Neural progenitor cell (in vitro differentiated cells): ENCODE results near the gene RAP2C. TPM values are rescaled to one million over a fixed set of nuclear protein-coding genes. Genes with fewer than 3 reads are reported as not detected.

Experiments
- DNase-seq: peaks from one replicate; pipeline ENCODE4 v3.0.0-alpha.2; 2016; ENCODE audit warnings: low spot score
- H2AFZ ChIP-seq: fragments of 200-600 bp; sonication (generic); replicated peaks from 2 replicates; pipeline ENCODE4 v1.6.1; 2016; ENCODE audit warnings: antibody characterized with exemption
- H3F3A ChIP-seq: fragments of 200-600 bp; sonication (generic); 2 replicates; pipeline ENCODE4 v1.6.1; 2016; ENCODE audit warnings: antibody characterized with exemption, low read depth
- H3K27ac ChIP-seq: fragments of 200-600 bp; sonication (generic); 2 replicates; pipeline ENCODE4 v1.5.1; 2016; ENCODE audit warnings: mild to moderate bottlenecking
- H3K27me3 ChIP-seq: fragments of 200-600 bp; sonication (generic); 2 replicates; pipeline ENCODE4 v1.6.1; 2016; ENCODE audit warnings: mild to moderate bottlenecking, moderate library complexity
- H3K36me3 ChIP-seq: fragments of 200-600 bp; sonication (generic); 2 replicates; pipeline ENCODE4 v1.5.1; 2016
- H3K4me1 ChIP-seq: fragments of 200-600 bp; sonication (generic); 2 replicates; pipeline ENCODE4 v1.6.1; 2016; ENCODE audit warnings: mixed run types
- H3K4me2 ChIP-seq: fragments of 200-600 bp; sonication (generic); 2 replicates; pipeline ENCODE4 v1.6.1; 2016
- H3K4me3 ChIP-seq: fragments of 200-600 bp; sonication (generic); 2 replicates; pipeline ENCODE4 v1.5.1; 2016
- H3K79me2 ChIP-seq: fragments of 200-600 bp; sonication (generic); 2 replicates; pipeline ENCODE4 v1.6.1; 2016; ENCODE audit warnings: low read depth
- H3K9ac ChIP-seq: fragments of 200-600 bp; sonication (generic); 2 replicates; pipeline ENCODE4 v1.6.1; 2016
- H3K9me3 ChIP-seq: fragments of 200-600 bp; sonication (generic); 2 replicates; pipeline ENCODE4 v1.5.1; 2016; ENCODE audit warnings: low read depth
- H4K20me1 ChIP-seq: fragments of 200-600 bp; sonication (generic); 2 replicates; pipeline ENCODE4 v1.6.1; 2016; ENCODE audit warnings: low read depth
- H3K27ac Mint-ChIP-seq: 3 replicates; pipeline ENCODE4 v1.8.0; 2021; ENCODE audit warnings: mixed read lengths
- H3K27me3 Mint-ChIP-seq: 2 replicates; pipeline ENCODE4 v1.8.0; 2022; ENCODE audit warnings: low read depth, mild to moderate bottlenecking, inconsistent platforms, moderate library complexity, mixed read lengths; ENCODE audit not compliant: insufficient read depth
- H3K36me3 Mint-ChIP-seq: 3 replicates; pipeline ENCODE4 v1.8.0; 2021; ENCODE audit warnings: mixed read lengths
- H3K4me1 Mint-ChIP-seq: 3 replicates; pipeline ENCODE4 v1.8.0; 2021; ENCODE audit warnings: mixed read lengths
- H3K4me3 Mint-ChIP-seq: 3 replicates; pipeline ENCODE4 v1.8.0; 2021; ENCODE audit warnings: mild to moderate bottlenecking, moderate library complexity, mixed read lengths
- H3K9me3 Mint-ChIP-seq: 3 replicates; pipeline ENCODE4 v1.8.0; 2020; ENCODE audit warnings: mixed read lengths
- CTCF ChIP-seq: fragments of 200-600 bp; sonication (generic); IDR thresholded peaks from 2 replicates; pipeline ENCODE4 v1.5.1; 2017; ENCODE audit warnings: antibody characterized with exemption, mild to moderate bottlenecking
- EZH2 ChIP-seq: fragments of 200-600 bp; sonication (generic); IDR thresholded peaks from 2 replicates; pipeline ENCODE4 v1.6.1; 2017; ENCODE audit warnings: antibody characterized with exemption, mild to moderate bottlenecking, moderate library complexity
- EZH2phosphoT487 ChIP-seq: fragments of 200-600 bp; sonication (generic); IDR thresholded peaks from 2 replicates; pipeline ENCODE4 v1.6.1; 2017; ENCODE audit warnings: antibody characterized with exemption
- total RNA-seq: library from RNA; depleted of rRNA; stranded (reverse); fragments of >200 nt; gene quantifications from 2 replicates; pipeline ENCODE4 v1.2.3, GENCODE V29; 2015; ENCODE audit warnings: low replicate concordance

The RAP2C gene
- total RNA-seq, 1 donor from 2014 or later, result 43.8 TPM

- Histone ChIP-seq H3K4me1 (no peaks in the 10 kb centered on the region), H3K4me2 (no peak overlapping the region), H3K27ac (no peak overlapping the region), H4K20me1 (no peaks in the 10 kb centered on the region), H3K36me3 (no peaks in the 10 kb centered on the region), H3K9me3 (peaks cover 8% of the 10 kb centered on the region), H2AFZ (no peak overlapping the region), H3K4me3 (no peak overlapping the region), H3K27me3 (no peaks in the 10 kb centered on the region), H3F3A (no peaks in the 10 kb centered on the region), H3K79me2 (no peaks in the 10 kb centered on the region), H3K9ac (no peak overlapping the region)
- Mint-ChIP-seq H3K36me3 (no peaks in the 10 kb centered on the region), H3K27me3 (no peaks in the 10 kb centered on the region), H3K27ac (no peak overlapping the region), H3K4me1 (no peaks in the 10 kb centered on the region), H3K9me3 (peaks cover 3% of the 10 kb centered on the region), H3K4me3 (no peak overlapping the region)
- DNase-seq, result no peak
- TF ChIP-seq EZH2phosphoT487 (no peak), CTCF (no peak), EZH2 (no peak)
Observed at GRCh38 chrX:132263127-132263526, 43.9 kb upstream of the RAP2C start.

GRCh38 chrX:132258509-132258908, 39.3 kb upstream of the RAP2C start:
- no peaks in the 10 kb centered on the region for H3K4me1 ChIP-seq
- H4K20me1 ChIP-seq, result no peaks in the 10 kb centered on the region
- no peaks in the 10 kb centered on the region for H3K27me3 Mint-ChIP-seq
- H3K4me3 Mint-ChIP-seq, result no peak overlapping the region
- H3K27ac Mint-ChIP-seq, result no peak overlapping the region
- no peak overlapping the region for H3K9ac ChIP-seq
- H3F3A ChIP-seq, result no peaks in the 10 kb centered on the region
- no peaks in the 10 kb centered on the region for H3K9me3 Mint-ChIP-seq
- H3K4me3 ChIP-seq, result no peak overlapping the region
- no peaks in the 10 kb centered on the region for H3K27me3 ChIP-seq
- H3K4me2 ChIP-seq, result no peak overlapping the region
- DNase-seq, result no peak
- no peak overlapping the region for H3K27ac ChIP-seq
- no peaks in the 10 kb centered on the region for H3K79me2 ChIP-seq
- H3K4me1 Mint-ChIP-seq, result no peaks in the 10 kb centered on the region
- H3K36me3 ChIP-seq, result no peaks in the 10 kb centered on the region
- TF ChIP-seq EZH2phosphoT487 (no peak), CTCF (no peak), EZH2 (no peak)
- peaks cover 1% of the 10 kb centered on the region for H3K36me3 Mint-ChIP-seq
- peaks cover 8% of the 10 kb centered on the region for H3K9me3 ChIP-seq
- no peak overlapping the region for H2AFZ ChIP-seq

- no peaks in the 10 kb centered on the region for H3K79me2 ChIP-seq
- H4K20me1 ChIP-seq, result no peaks in the 10 kb centered on the region
- Mint-ChIP-seq H3K27ac (no peak overlapping the region), H3K9me3 (no peaks in the 10 kb centered on the region), H3K4me1 (no peaks in the 10 kb centered on the region), H3K27me3 (no peaks in the 10 kb centered on the region), H3K4me3 (no peak overlapping the region), H3K36me3 (peaks cover 1% of the 10 kb centered on the region)
- no peak overlapping the region for H3K9ac ChIP-seq
- no peak for DNase-seq
- H3K36me3 ChIP-seq, result no peaks in the 10 kb centered on the region
- H3K4me3 ChIP-seq, result no peak overlapping the region
- H3K4me2 ChIP-seq, result no peak overlapping the region
- no peaks in the 10 kb centered on the region for H3K9me3 ChIP-seq
- H3K27me3 ChIP-seq, result no peaks in the 10 kb centered on the region
- no peak for TF ChIP-seq EZH2
- no peak for TF ChIP-seq CTCF
- no peak for TF ChIP-seq EZH2phosphoT487
- no peaks in the 10 kb centered on the region for H3K4me1 ChIP-seq
- no peak overlapping the region for H3K27ac ChIP-seq
- no peak overlapping the region for H2AFZ ChIP-seq
- H3F3A ChIP-seq, result no peaks in the 10 kb centered on the region
Observed at GRCh38 chrX:132257116-132257515, 37.9 kb upstream of the RAP2C start.

GRCh38 chrX:132236121-132236520, 16.9 kb upstream of the RAP2C start:
- no peak overlapping the region for H3K4me3 Mint-ChIP-seq
- Histone ChIP-seq H3K4me3 (no peak overlapping the region), H3K79me2 (no peaks in the 10 kb centered on the region), H3K9me3 (peaks cover 6% of the 10 kb centered on the region), H3K36me3 (no peaks in the 10 kb centered on the region), H3K27ac (no peak overlapping the region), H3K27me3 (no peaks in the 10 kb centered on the region), H3F3A (no peaks in the 10 kb centered on the region), H3K9ac (no peak overlapping the region), H3K4me1 (no peaks in the 10 kb centered on the region), H2AFZ (no peak overlapping the region), H3K4me2 (no peak overlapping the region), H4K20me1 (no peaks in the 10 kb centered on the region)
- H3K27ac Mint-ChIP-seq, result no peak overlapping the region
- H3K27me3 Mint-ChIP-seq, result no peaks in the 10 kb centered on the region
- peaks cover 2% of the 10 kb centered on the region for H3K9me3 Mint-ChIP-seq
- peaks cover 2% of the 10 kb centered on the region for H3K4me1 Mint-ChIP-seq
- H3K36me3 Mint-ChIP-seq, result peaks cover 2% of the 10 kb centered on the region
- TF ChIP-seq CTCF (no peak), EZH2phosphoT487 (no peak), EZH2 (no peak)
- DNase-seq, result no peak
